Brain microvascular endothelial cell (primary cell): ENCODE measurements around the gene TNFRSF19.

ENCODE experiments used
- DNase-seq: peaks from one replicate; pipeline ENCODE4 v3.0.0-alpha.2; 2020
- H3K27ac ChIP-seq: fragments of 250-450 bp; sonication (Bioruptor Pico); 2 replicates; pipeline ENCODE4 v1.5.1; 2020; ENCODE audit warnings: mild to moderate bottlenecking, moderate library complexity
- H3K27me3 ChIP-seq: fragments of 250-450 bp; sonication (Bioruptor Pico); replicated peaks from 2 replicates; pipeline ENCODE4 v1.5.1; 2020; ENCODE audit warnings: mild to moderate bottlenecking
- H3K36me3 ChIP-seq: fragments of 250-450 bp; sonication (Bioruptor Pico); replicated peaks from 2 replicates; pipeline ENCODE4 v1.5.1; 2020; ENCODE audit warnings: mild to moderate bottlenecking
- H3K4me3 ChIP-seq: 2 replicates; pipeline ENCODE4 v1.5.1; 2011; ENCODE audit warnings: low read depth, mild to moderate bottlenecking, control low read depth, low read length, moderate library complexity
- CTCF ChIP-seq: IDR thresholded peaks from 2 replicates; pipeline ENCODE4 v1.5.1; 2011; ENCODE audit warnings: low read depth, mild to moderate bottlenecking, moderate library complexity, low read length, control low read depth, inconsistent platforms; ENCODE audit errors: missing control alignments
- in situ Hi-C: cut with HindIII; loops from 2 replicates; pipeline ENCODE4 v1.10.0; 2017; ENCODE audit warnings: low sequenced_read_pairs, low pct_ligation_motif_present

TNFRSF19 gene

GRCh38 chr13:23634897-23635296 lies 64.7 kb downstream of the TNFRSF19 start:
- TF ChIP-seq CTCF, result peak; percentile 36
- DNase-seq, result no peak
- no peak overlapping the region for H3K27ac ChIP-seq
- no peaks in the 10 kb centered on the region for H3K36me3 ChIP-seq
- no peak overlapping the region for H3K4me3 ChIP-seq
- H3K27me3 ChIP-seq, result no peaks in the 10 kb centered on the region
- in situ Hi-C loops, result no loop called here

- in situ Hi-C loops, result no loop called here
- no peak for DNase-seq
- H3K4me3 ChIP-seq, result no peak overlapping the region
- no peak overlapping the region for H3K27ac ChIP-seq
- no peaks in the 10 kb centered on the region for H3K36me3 ChIP-seq
- no peak for TF ChIP-seq CTCF
- H3K27me3 ChIP-seq, result no peaks in the 10 kb centered on the region
Observed at GRCh38 chr13:23636360-23636759, 66.1 kb downstream of the TNFRSF19 start.

GRCh38 chr13:23637829-23638228 lies 67.6 kb downstream of the TNFRSF19 start:
- no peak overlapping the region for H3K27ac ChIP-seq
- no peaks in the 10 kb centered on the region for H3K36me3 ChIP-seq
- in situ Hi-C loops, result no loop called here
- H3K27me3 ChIP-seq, result no peaks in the 10 kb centered on the region
- no peak for TF ChIP-seq CTCF
- H3K4me3 ChIP-seq, result no peak overlapping the region
- no peak for DNase-seq

GRCh38 chr13:23639674-23640073 lies 69.5 kb downstream of the TNFRSF19 start:
- H3K36me3 ChIP-seq, result no peaks in the 10 kb centered on the region
- no peaks in the 10 kb centered on the region for H3K27me3 ChIP-seq
- no peak for TF ChIP-seq CTCF
- H3K27ac ChIP-seq, result no peak overlapping the region
- no peak overlapping the region for H3K4me3 ChIP-seq
- in situ Hi-C loops, result no loop called here
- no peak for DNase-seq

- TF ChIP-seq CTCF, result no peak
- no peaks in the 10 kb centered on the region for H3K27me3 ChIP-seq
- no peaks in the 10 kb centered on the region for H3K36me3 ChIP-seq
- in situ Hi-C loops, result no loop called here
- no peak for DNase-seq
- H3K4me3 ChIP-seq, result no peak overlapping the region
- H3K27ac ChIP-seq, result no peak overlapping the region
Observed at GRCh38 chr13:23642110-23642509, 71.9 kb downstream of the TNFRSF19 start.

GRCh38 chr13:23643338-23644125 lies 73.3 kb downstream of the TNFRSF19 start:
- H3K36me3 ChIP-seq, result no peaks in the 10 kb centered on the region

More at GRCh38 chr13:23643338-23644125, 73.3 kb downstream of the TNFRSF19 start:
- in situ Hi-C loops, result no loop called here
- Histone ChIP-seq H3K4me3 (no peak overlapping the region), H3K27ac (peak overlapping the region; percentile 55), H3K27me3 (no peaks in the 10 kb centered on the region)
- DNase-seq, result no peak
- TF ChIP-seq CTCF, result no peak
